Duodenal mucosa (tissue), 2 donors: Measurements from ENCODE around the gene EFNA5.

Source experiments
- H3K27ac ChIP-seq: one replicate; pipeline ENCODE4 v1.7.0; 2013; ENCODE audit warnings: low read depth, low read length
- H3K27me3 ChIP-seq, 2 donors: one replicate each; pipeline ENCODE4 v1.7.0; 2013; ENCODE audit warnings: low read length in 2 of 2, control low read depth in 1 of 2; ENCODE audit not compliant: insufficient read depth in 2 of 2, control insufficient read depth in 1 of 2
- H3K36me3 ChIP-seq, 2 donors: one replicate each; pipeline ENCODE4 v1.7.0; 2013; ENCODE audit warnings: low read length in 2 of 2, control low read depth in 1 of 2; ENCODE audit not compliant: insufficient read depth in 2 of 2, control insufficient read depth in 1 of 2
- H3K4me1 ChIP-seq, 2 donors: one replicate each; pipeline ENCODE4 v1.7.0; 2013; ENCODE audit warnings: low read length in 2 of 2, control low read depth in 1 of 2; ENCODE audit not compliant: insufficient read depth in 2 of 2, control insufficient read depth in 1 of 2
- H3K4me3 ChIP-seq, 2 donors: one replicate each; pipeline ENCODE4 v1.7.0; 2013; ENCODE audit warnings: low read length in 2 of 2, low read depth in 1 of 2
- H3K9ac ChIP-seq, 2 donors: one replicate each; pipeline ENCODE4 v1.7.0; 2013; ENCODE audit warnings: low read length in 2 of 2, low read depth in 1 of 2
- H3K9me3 ChIP-seq, 2 donors: one replicate each; pipeline ENCODE4 v1.7.0; 2013; ENCODE audit warnings: low read length in 2 of 2, control low read depth in 1 of 2; ENCODE audit not compliant: control insufficient read depth in 1 of 2

The EFNA5 gene

GRCh38 chr5:107553117-107553555 lies 117.6 kb downstream of the EFNA5 start:
- no peak overlapping the region for H3K9ac ChIP-seq
- H3K36me3 ChIP-seq = no peaks in the 10 kb centered on the region
- no peak overlapping the region for H3K27ac ChIP-seq
- H3K9me3 ChIP-seq = no peaks in the 10 kb centered on the region
- no peaks in the 10 kb centered on the region for H3K27me3 ChIP-seq
- no peak overlapping the region for H3K4me3 ChIP-seq
- H3K4me1 ChIP-seq = peaks cover 0 to 5% of the 10 kb centered on the region in 2 donors

GRCh38 chr5:107551088-107551487 lies 119.6 kb downstream of the EFNA5 start:
- H3K9me3 ChIP-seq = no peaks in the 10 kb centered on the region

GRCh38 chr5:107549567-107549966 lies 121.2 kb downstream of the EFNA5 start:
- Histone ChIP-seq H3K9ac (no peak overlapping the region), H3K27me3 (no peaks in the 10 kb centered on the region), H3K4me1 (peaks cover 0 to under 1% of the 10 kb centered on the region in 2 donors), H3K4me3 (no peak overlapping the region), H3K27ac (no peak overlapping the region), H3K9me3 (no peaks in the 10 kb centered on the region), H3K36me3 (no peaks in the 10 kb centered on the region)

More at GRCh38 chr5:107551088-107551487, 119.6 kb downstream of the EFNA5 start:
- Histone ChIP-seq H3K27ac (no peak overlapping the region), H3K9ac (no peak overlapping the region), H3K36me3 (no peaks in the 10 kb centered on the region), H3K4me1 (peaks cover 0 to 5% of the 10 kb centered on the region in 2 donors), H3K4me3 (no peak overlapping the region), H3K27me3 (no peaks in the 10 kb centered on the region)

- Histone ChIP-seq H3K36me3 (no peaks in the 10 kb centered on the region), H3K27me3 (no peaks in the 10 kb centered on the region), H3K9ac (no peak overlapping the region), H3K9me3 (no peaks in the 10 kb centered on the region), H3K4me3 (no peak overlapping the region), H3K4me1 (no peaks in the 10 kb centered on the region), H3K27ac (no peak overlapping the region)
Observed at GRCh38 chr5:107548477-107548876, 122.3 kb downstream of the EFNA5 start.

GRCh38 chr5:107546719-107547118 lies 124.0 kb downstream of the EFNA5 start:
- Histone ChIP-seq H3K27me3 (no peaks in the 10 kb centered on the region), H3K36me3 (no peaks in the 10 kb centered on the region), H3K9ac (no peak overlapping the region), H3K27ac (no peak overlapping the region), H3K9me3 (no peaks in the 10 kb centered on the region), H3K4me3 (no peak overlapping the region), H3K4me1 (peaks cover 0 to 6% of the 10 kb centered on the region in 2 donors)

- Histone ChIP-seq H3K4me1 (peaks cover 0 to 6% of the 10 kb centered on the region in 2 donors), H3K27me3 (no peaks in the 10 kb centered on the region), H3K9me3 (no peaks in the 10 kb centered on the region), H3K9ac (no peak overlapping the region), H3K36me3 (no peaks in the 10 kb centered on the region), H3K27ac (no peak overlapping the region), H3K4me3 (no peak overlapping the region)
Observed at GRCh38 chr5:107545486-107545885, 125.3 kb downstream of the EFNA5 start.

GRCh38 chr5:107544967-107545366 lies 125.8 kb downstream of the EFNA5 start:
- Histone ChIP-seq H3K4me1 (peaks cover 0 to 6% of the 10 kb centered on the region in 2 donors), H3K27me3 (no peaks in the 10 kb centered on the region), H3K9ac (no peak overlapping the region), H3K4me3 (no peak overlapping the region), H3K36me3 (no peaks in the 10 kb centered on the region), H3K9me3 (no peaks in the 10 kb centered on the region), H3K27ac (no peak overlapping the region)

- Histone ChIP-seq H3K9ac (no peak overlapping the region), H3K4me1 (peaks cover 0 to 6% of the 10 kb centered on the region in 2 donors), H3K27ac (no peak overlapping the region), H3K4me3 (no peak overlapping the region), H3K27me3 (no peaks in the 10 kb centered on the region), H3K36me3 (no peaks in the 10 kb centered on the region), H3K9me3 (no peaks in the 10 kb centered on the region)
Observed at GRCh38 chr5:107544476-107544875, 126.3 kb downstream of the EFNA5 start.

GRCh38 chr5:107543868-107544267 lies 126.9 kb downstream of the EFNA5 start:
- Histone ChIP-seq H3K9me3 (no peaks in the 10 kb centered on the region), H3K4me3 (no peak overlapping the region), H3K27ac (no peak overlapping the region), H3K9ac (no peak overlapping the region), H3K4me1 (peaks cover 0 to 6% of the 10 kb centered on the region in 2 donors), H3K36me3 (no peaks in the 10 kb centered on the region), H3K27me3 (no peaks in the 10 kb centered on the region)

GRCh38 chr5:107542831-107543231 lies 127.9 kb downstream of the EFNA5 start:
- H3K9me3 ChIP-seq = no peaks in the 10 kb centered on the region
- H3K27me3 ChIP-seq = no peaks in the 10 kb centered on the region
- H3K36me3 ChIP-seq = no peaks in the 10 kb centered on the region
- H3K4me1 ChIP-seq = peaks cover 0 to 6% of the 10 kb centered on the region in 2 donors
- H3K9ac ChIP-seq = no peak overlapping the region
- H3K27ac ChIP-seq = no peak overlapping the region
- H3K4me3 ChIP-seq = peak overlapping the region in 1 of 2 donors; percentile 25

GRCh38 chr5:107542428-107542827 lies 128.3 kb downstream of the EFNA5 start:
- Histone ChIP-seq H3K9ac (no peak overlapping the region), H3K36me3 (no peaks in the 10 kb centered on the region), H3K9me3 (no peaks in the 10 kb centered on the region), H3K27me3 (no peaks in the 10 kb centered on the region), H3K27ac (no peak overlapping the region), H3K4me1 (peaks cover 0 to 6% of the 10 kb centered on the region in 2 donors), H3K4me3 (peak overlapping the region in 1 of 2 donors; percentile 25)
